BLaER1 treated with 17β-estradiol and CSF1 and Interleukin-3, amounts not matched to agents 10 nM and 100 nM (cell line): ENCODE measurements around the gene MYO10.
A peak's percentile ranks its signal among the peaks of the same experiment; 100 is the strongest.
"Not testable (repeated sequence)": the region's sequence is repeated elsewhere in the genome, so short reads cannot be mapped to it uniquely, and the experiment has no call there.

Experiments
- H3K27ac ChIP-seq, 11 experiments: shearing (Covaris generic); formaldehyde crosslinking; 2 replicates each; pipeline ENCODE4 v1.8.1; 2022
- H3K27me3 ChIP-seq, 11 experiments: shearing (Covaris generic); formaldehyde crosslinking; 2 replicates each; pipeline ENCODE4 v1.8.1; 2022
- H3K36me3 ChIP-seq, 11 experiments: shearing (Covaris generic); formaldehyde crosslinking; 2 replicates each; pipeline ENCODE4 v1.8.1; 2022
- H3K4me1 ChIP-seq, 10 experiments: shearing (Covaris generic); formaldehyde crosslinking; 2 replicates each; pipeline ENCODE4 v1.8.1; 2022
- H3K4me2 ChIP-seq, 11 experiments: shearing (Covaris generic); formaldehyde crosslinking; 2 replicates each; pipeline ENCODE4 v1.8.1; 2022
- H3K4me3 ChIP-seq, 10 experiments: shearing (Covaris generic); formaldehyde crosslinking; 2 replicates each; pipeline ENCODE4 v1.8.1; 2022
- H3K9ac ChIP-seq, 11 experiments: shearing (Covaris generic); formaldehyde crosslinking; 2 replicates each; pipeline ENCODE4 v1.8.1; 2022
- H3K9me3 ChIP-seq, 11 experiments: shearing (Covaris generic); formaldehyde crosslinking; replicated peaks in 1 of 11; 2 replicates each; pipeline ENCODE4 v1.8.1; 2022
- H4K20me1 ChIP-seq, 11 experiments: shearing (Covaris generic); formaldehyde crosslinking; 2 replicates each; pipeline ENCODE4 v1.8.1; 2022
- Cebpa-rat ChIP-seq, 11 experiments: shearing (Covaris generic); IDR thresholded peaks; 2 replicates each; pipeline ENCODE4 v1.8.1; 2022

The MYO10 gene

DNA sequence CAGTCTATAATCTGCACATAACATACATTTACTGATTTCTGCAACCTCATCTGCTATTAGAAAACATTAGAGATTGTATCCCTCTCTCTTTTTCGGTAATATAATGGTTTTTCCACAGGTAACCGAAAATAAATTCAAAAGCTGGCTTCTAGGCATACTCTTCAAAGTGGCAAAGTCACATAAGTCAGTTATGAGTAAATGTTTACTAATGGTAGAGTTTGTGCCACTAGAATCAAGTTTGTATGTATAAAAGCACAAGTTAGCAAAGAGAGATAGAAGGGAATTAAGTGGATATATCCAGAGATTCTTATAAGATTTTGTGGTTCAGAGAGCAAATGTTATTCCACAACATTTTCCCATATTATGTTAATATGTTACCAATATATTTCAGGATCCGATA, 86.9 kb downstream of the MYO10 start:
- no peaks in the 10 kb centered on the region for H3K9me3 ChIP-seq
- H3K4me1 ChIP-seq, result peaks cover 0 to 41% (median 30%) of the 10 kb centered on the region in 10 experiments; a peak in 13 of 20 replicates
- TF ChIP-seq Cebpa-rat (IDR thresholded peaks at IDR 0.05), result no peak
- H3K27me3 ChIP-seq, result no peaks in the 10 kb centered on the region
- no peak overlapping the region for H3K4me2 ChIP-seq
- H3K27ac ChIP-seq, result no peak overlapping the region
- H4K20me1 ChIP-seq, result no peaks in the 10 kb centered on the region
- no peak overlapping the region for H3K9ac ChIP-seq
- no peaks in the 10 kb centered on the region for H3K36me3 ChIP-seq
- no peak overlapping the region for H3K4me3 ChIP-seq

DNA sequence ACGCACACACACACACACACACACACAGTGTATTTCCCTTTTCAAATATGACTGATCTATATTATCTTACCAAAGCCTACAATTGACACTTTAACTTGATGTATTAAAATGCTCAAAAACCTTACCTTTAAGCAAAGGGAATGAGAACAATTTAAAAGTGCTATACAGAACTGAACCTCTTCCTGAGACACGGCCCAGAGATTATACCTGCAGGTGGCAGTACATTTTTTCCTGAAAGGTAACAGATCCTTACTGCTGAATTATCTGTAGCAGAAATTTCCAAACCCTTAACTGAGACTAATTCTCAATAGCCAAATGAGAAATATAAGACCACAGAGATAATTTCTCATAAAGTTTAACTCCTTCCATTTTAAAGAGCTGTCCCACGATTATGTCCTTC, 91.1 kb downstream of the MYO10 start:
- Histone ChIP-seq H4K20me1 (no peaks in the 10 kb centered on the region), H3K4me1 (peaks cover 0 to 37% (median 22%) of the 10 kb centered on the region in 10 experiments; a peak in 14 of 20 replicates), H3K27ac (peak overlapping the region in 1 of 11 experiments; percentile 44; a peak in 2 of 22 replicates), H3K9me3 (no peaks in the 10 kb centered on the region), H3K27me3 (no peaks in the 10 kb centered on the region), H3K4me2 (peak overlapping the region in 5 of 11 experiments; percentile 40 to 69 (median 64); a peak in 7 of 22 replicates), H3K36me3 (no peaks in the 10 kb centered on the region), H3K4me3 (no peak overlapping the region), H3K9ac (no peak overlapping the region)
- TF ChIP-seq Cebpa-rat (IDR thresholded peaks at IDR 0.05), result no peak

DNA sequence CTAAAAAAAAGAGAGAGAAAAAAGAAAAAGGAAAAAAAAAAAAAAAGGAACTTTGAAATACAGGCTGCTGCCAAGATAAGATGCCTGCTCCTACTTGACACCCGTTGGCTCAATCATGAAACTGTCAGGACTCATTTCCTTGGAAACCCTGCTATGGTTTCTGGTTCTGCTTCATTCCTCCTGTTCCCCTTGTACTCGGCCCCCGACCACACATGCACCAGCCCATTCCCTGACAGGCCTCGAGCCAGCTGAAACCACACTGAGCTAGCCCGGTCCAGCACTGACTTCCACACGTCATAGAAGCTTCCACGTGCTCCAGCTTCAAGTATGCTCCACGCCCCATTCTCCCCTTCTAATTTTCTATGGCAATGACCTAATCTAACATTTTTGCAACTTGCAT, 93.2 kb downstream of the MYO10 start:
- no peak for TF ChIP-seq Cebpa-rat (IDR thresholded peaks at IDR 0.05)
- Histone ChIP-seq H3K4me3 (no peak overlapping the region), H3K27me3 (no peaks in the 10 kb centered on the region), H3K4me1 (peaks cover 0 to 38% (median 22%) of the 10 kb centered on the region in 10 experiments; a peak in 14 of 20 replicates), H3K9ac (no peak overlapping the region), H3K9me3 (no peaks in the 10 kb centered on the region), H3K36me3 (no peaks in the 10 kb centered on the region), H4K20me1 (no peaks in the 10 kb centered on the region), H3K27ac (no peak overlapping the region), H3K4me2 (peak overlapping the region in 6 of 11 experiments; percentile 12 to 40 (median 24); a peak in 7 of 22 replicates)

DNA sequence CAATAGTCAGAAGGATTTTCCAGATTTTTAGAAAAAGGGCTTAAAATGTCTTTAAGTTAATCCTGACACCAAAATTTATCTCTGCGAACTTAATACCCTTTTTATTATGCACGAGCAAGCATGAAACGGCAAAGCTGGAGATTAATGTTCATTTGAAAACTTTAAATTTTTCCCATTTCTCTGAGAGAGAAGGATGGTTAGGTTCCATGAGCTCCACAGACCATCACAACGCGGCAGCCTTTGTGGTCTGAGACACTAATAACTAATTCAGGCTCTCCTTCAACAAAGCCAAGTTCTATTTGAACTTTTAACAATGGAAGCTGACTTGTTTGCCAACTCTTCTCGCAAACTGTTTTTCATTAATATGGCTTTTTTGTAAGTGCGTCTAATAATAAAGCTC, 94.7 kb downstream of the MYO10 start:
- H3K27me3 ChIP-seq, result no peaks in the 10 kb centered on the region
- no peak overlapping the region for H3K9ac ChIP-seq
- no peaks in the 10 kb centered on the region for H3K9me3 ChIP-seq
- H3K4me2 ChIP-seq, result no peak overlapping the region
- TF ChIP-seq Cebpa-rat (IDR thresholded peaks at IDR 0.05), result no peak
- no peak overlapping the region for H3K27ac ChIP-seq
- H4K20me1 ChIP-seq, result no peaks in the 10 kb centered on the region
- no peaks in the 10 kb centered on the region for H3K36me3 ChIP-seq
- H3K4me1 ChIP-seq, result peaks cover 0 to 33% (median 21%) of the 10 kb centered on the region in 10 experiments; a peak in 14 of 20 replicates
- no peak overlapping the region for H3K4me3 ChIP-seq

DNA sequence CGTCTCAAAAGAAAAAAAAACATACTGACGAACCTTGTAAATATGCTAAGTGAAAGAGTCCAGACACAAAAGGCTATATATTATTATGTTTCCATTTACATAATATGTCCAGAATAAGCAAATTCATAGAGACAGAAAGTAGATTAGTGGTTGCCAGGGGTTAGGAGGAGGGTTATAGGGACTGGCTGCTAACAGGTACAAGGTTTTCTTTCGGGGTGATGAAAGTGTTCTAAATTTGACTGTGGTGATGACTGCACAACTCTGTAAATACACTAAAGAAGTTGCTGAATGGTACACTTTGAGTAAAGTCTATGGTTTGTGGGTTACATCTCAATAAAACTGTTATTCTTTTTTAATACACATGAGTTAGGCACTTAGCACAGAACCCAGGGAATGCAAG, 98.8 kb downstream of the MYO10 start:
- Histone ChIP-seq H3K4me2 (no peak overlapping the region), H4K20me1 (no peaks in the 10 kb centered on the region), H3K9ac (no peak overlapping the region), H3K4me3 (no peak overlapping the region), H3K27ac (no peak overlapping the region), H3K9me3 (no peaks in the 10 kb centered on the region), H3K4me1 (peaks cover 0 to 10% (median 2%) of the 10 kb centered on the region in 10 experiments; a peak in 5 of 20 replicates), H3K27me3 (no peaks in the 10 kb centered on the region), H3K36me3 (no peaks in the 10 kb centered on the region)
- no peak for TF ChIP-seq Cebpa-rat (IDR thresholded peaks at IDR 0.05)

DNA sequence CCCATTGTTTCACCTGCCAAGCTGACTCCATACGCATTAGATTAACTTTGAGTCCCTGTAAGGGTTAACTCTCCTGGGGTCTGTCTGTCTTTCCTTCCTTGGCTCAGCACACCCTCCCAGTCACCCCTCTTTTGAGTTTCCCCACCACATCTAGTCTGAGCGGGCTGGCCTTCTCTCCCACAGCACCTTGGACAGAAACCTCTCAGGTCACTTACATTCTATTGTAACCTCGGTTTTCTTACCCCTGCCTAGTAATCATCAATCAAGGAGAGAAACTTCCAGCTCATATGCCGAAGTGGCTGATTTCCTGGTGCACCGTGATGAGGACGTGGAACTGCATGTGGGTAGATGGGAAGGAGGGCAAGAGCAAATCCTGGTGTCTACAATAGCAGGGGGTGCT, 102.1 kb downstream of the MYO10 start:
- Histone ChIP-seq H4K20me1 (no peaks in the 10 kb centered on the region), H3K4me2 (no peak overlapping the region), H3K4me3 (no peak overlapping the region), H3K4me1 (peaks cover 0 to 7% (median 0%) of the 10 kb centered on the region in 10 experiments; a peak in 1 of 20 replicates), H3K27me3 (no peaks in the 10 kb centered on the region), H3K9ac (no peak overlapping the region), H3K27ac (no peak overlapping the region), H3K36me3 (no peaks in the 10 kb centered on the region), H3K9me3 (no peaks in the 10 kb centered on the region)
- TF ChIP-seq Cebpa-rat (IDR thresholded peaks at IDR 0.05), result no peak

DNA sequence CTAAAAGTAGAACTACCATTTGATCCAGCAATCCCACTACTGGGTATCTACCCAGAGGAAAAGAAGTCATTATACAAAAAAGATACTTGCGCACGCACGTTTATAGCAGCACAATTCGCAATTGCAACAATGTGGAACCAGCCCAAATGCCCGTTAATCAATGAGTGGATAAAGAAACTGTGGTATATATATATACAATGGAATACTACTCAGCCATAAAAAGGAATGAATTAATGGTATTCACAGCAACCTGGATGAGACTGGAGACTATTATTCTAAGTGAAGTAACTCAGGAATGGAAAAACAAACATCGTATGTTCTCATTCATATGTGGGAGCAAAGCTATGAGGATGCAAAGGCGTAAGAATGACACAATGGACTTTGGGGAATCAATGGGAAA, 104.8 kb downstream of the MYO10 start:
- not testable (repeated sequence) for H3K4me1 ChIP-seq, H3K9me3 ChIP-seq, H3K4me3 ChIP-seq, H3K9ac ChIP-seq, H3K27ac ChIP-seq, H3K4me2 ChIP-seq, H4K20me1 ChIP-seq, H3K36me3 ChIP-seq, H3K27me3 ChIP-seq

DNA sequence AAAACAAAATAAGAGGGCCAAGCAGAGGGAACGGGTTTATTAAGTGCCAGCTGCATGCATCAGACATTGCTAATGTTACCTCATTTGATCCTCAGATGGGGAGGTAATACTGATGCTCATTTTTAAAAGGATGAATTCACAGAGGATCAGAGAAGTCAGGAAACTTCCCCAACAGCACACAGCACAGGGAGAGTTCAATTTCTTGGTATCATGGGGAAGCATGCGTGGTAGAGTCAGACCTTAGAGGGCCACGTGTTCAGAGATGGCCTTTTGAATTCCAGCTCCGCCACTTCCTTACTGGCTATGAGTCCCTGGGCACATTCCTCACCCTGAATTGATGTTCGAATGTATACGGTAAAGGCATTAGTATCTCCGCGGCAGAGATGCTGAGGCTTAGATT, 108.3 kb downstream of the MYO10 start:
- H3K9me3 ChIP-seq, result no peaks in the 10 kb centered on the region
- H3K36me3 ChIP-seq, result no peaks in the 10 kb centered on the region
- no peaks in the 10 kb centered on the region for H4K20me1 ChIP-seq
- TF ChIP-seq Cebpa-rat (IDR thresholded peaks at IDR 0.05), result no peak
- no peak overlapping the region for H3K27ac ChIP-seq
- no peaks in the 10 kb centered on the region for H3K27me3 ChIP-seq
- no peaks in the 10 kb centered on the region for H3K4me1 ChIP-seq
- H3K4me2 ChIP-seq, result no peak overlapping the region
- H3K9ac ChIP-seq, result no peak overlapping the region
- H3K4me3 ChIP-seq, result no peak overlapping the region

DNA sequence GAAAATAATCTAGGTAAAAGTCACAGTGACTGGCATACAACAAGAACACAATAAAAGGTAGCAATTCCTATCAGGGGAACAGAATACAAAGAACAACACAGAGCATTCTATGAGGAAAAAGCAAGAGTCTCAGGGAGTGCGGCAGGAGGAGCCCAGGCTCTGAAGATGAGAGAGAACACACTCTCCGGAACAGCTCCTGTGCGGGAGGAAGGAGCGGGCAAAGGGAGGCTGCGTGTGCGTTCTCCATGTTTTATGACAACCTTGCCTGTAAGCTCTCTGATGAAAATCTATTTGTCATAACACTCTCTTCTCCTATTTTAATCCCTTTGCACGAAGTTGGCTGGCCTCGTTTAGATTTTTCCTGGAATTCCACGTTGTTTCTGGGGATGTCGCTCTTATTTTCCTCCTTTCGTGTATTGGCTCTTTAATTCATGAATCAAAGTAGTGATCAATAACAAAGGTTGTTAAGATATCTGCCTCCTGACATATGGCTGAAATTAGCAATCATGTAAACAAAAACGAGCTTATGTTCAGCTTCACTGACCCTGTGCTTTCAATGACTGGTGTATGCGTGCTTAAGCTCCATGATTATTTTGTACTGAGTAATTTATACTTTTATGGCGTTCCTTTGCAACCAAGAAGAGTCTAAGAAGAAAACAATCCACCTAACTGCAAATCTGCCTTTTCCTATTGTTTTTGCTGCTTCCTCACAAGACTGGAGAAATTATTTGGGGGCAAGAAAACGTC, 109.5 kb downstream of the MYO10 start:
- Histone ChIP-seq H3K9me3 (no peaks in the 10 kb centered on the region), H3K9ac (no peak overlapping the region), H3K27ac (no peak overlapping the region), H3K36me3 (no peaks in the 10 kb centered on the region), H3K4me2 (no peak overlapping the region), H3K27me3 (no peaks in the 10 kb centered on the region), H4K20me1 (no peaks in the 10 kb centered on the region), H3K4me1 (no peaks in the 10 kb centered on the region), H3K4me3 (no peak overlapping the region)
- TF ChIP-seq Cebpa-rat (IDR thresholded peaks at IDR 0.05), result no peak

DNA sequence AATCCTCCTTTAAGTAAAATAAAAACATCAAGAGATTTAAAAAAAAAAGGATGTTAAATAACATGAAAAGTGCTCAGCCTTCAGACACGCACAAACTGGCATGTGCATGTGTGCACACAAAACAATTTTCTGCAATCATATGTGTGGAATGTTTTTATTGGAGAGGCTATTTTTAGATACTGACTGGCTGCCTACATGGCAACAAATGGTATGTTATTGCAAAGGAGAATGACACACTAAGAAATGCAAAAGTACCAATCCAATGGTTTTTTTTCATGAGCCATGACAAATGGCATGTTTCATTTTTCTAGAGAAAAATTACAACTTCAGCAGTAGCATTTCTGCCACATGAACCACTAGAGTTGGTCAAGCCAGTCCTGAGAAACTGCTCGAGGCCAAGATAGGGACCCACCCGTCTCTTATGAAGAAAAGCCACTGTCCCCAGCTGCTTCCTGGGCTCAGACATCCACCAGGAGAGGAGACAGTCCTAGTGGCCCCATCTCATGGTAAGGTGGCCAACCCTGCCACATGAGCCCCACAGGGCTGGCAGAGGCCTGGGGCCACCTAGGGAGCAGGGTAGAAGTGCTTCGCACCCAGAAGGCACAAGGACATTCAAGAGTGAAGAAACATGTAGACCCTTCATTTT, 116.4 kb downstream of the MYO10 start:
- no peak overlapping the region for H3K4me2 ChIP-seq
- no peak overlapping the region for H3K27ac ChIP-seq
- no peak overlapping the region for H3K9ac ChIP-seq

More for the DNA sequence above, 116.4 kb downstream of the MYO10 start:
- no peak for TF ChIP-seq Cebpa-rat (IDR thresholded peaks at IDR 0.05)
- H3K36me3 ChIP-seq, result no peaks in the 10 kb centered on the region
- H3K27me3 ChIP-seq, result no peaks in the 10 kb centered on the region
- no peaks in the 10 kb centered on the region for H3K9me3 ChIP-seq
- no peaks in the 10 kb centered on the region for H3K4me1 ChIP-seq
- H3K4me3 ChIP-seq, result no peak overlapping the region
- H4K20me1 ChIP-seq, result no peaks in the 10 kb centered on the region
